IMR-90 (cell line): Measurements from ENCODE around the gene MMD. TPM values are rescaled to one million over a fixed set of nuclear protein-coding genes. Genes with fewer than 3 reads are reported as not detected.

Experiments used
- ATAC-seq: fragments of 200-7000 bp; cut with Tn5 transposase; 2 replicates; pipeline ENCODE4 v1.9.1; 2020; ENCODE audit warnings: low read depth, mild to moderate bottlenecking, moderate library complexity
- BruUV-seq: library from RNA; stranded (reverse); fragments of 400-500 nt; replicated peaks from 2 replicates; lab custom pipeline; 2021; lab: Mats Ljungman, UMichigan
- CTCF ChIA-PET: fragments of 300-600 bp; formaldehyde crosslinking; extraction: SDS; loops from one replicate; lab custom pipeline; 2021; ENCODE audit warnings: antibody characterized with exemption; lab: Yijun Ruan, JAX
- POLR2A ChIA-PET: fragments of 300-600 bp; sonication (Branson Sonifier 250); formaldehyde crosslinking; loops from one replicate; lab custom pipeline; 2022; ENCODE audit warnings: antibody characterized with exemption; ENCODE audit not compliant: unreplicated experiment; lab: Charles Lee
- DNase-seq: peaks from one replicate; pipeline ENCODE4 v3.0.0; 2013
- H2AFZ ChIP-seq: replicated peaks from 2 replicates; pipeline ENCODE3; 2013; ENCODE audit warnings: low read length, mild to moderate bottlenecking; ENCODE audit not compliant: poor library complexity
- H2AK5ac ChIP-seq: 2 replicates; pipeline ENCODE4 v1.6.1; 2013; ENCODE audit warnings: low read depth, low read length, inconsistent platforms
- H2AK9ac ChIP-seq: replicated peaks from 2 replicates; pipeline ENCODE3; 2013; ENCODE audit warnings: mild to moderate bottlenecking, low read depth, low read length, moderate library complexity; ENCODE audit not compliant: poor library complexity
- H2BK120ac ChIP-seq: 2 replicates; pipeline ENCODE4 v1.6.1; 2013; ENCODE audit warnings: low read depth, low read length, inconsistent platforms
- H2BK15ac ChIP-seq: 3 replicates; pipeline ENCODE4 v1.6.1; 2013; ENCODE audit warnings: low read depth, low read length, inconsistent platforms
- H2BK20ac ChIP-seq: 2 replicates; pipeline ENCODE4 v1.6.1; 2013; ENCODE audit warnings: low read depth, mild to moderate bottlenecking, inconsistent platforms, low read length, moderate library complexity
- H2BK5ac ChIP-seq: 2 replicates; pipeline ENCODE4 v1.6.1; 2013; ENCODE audit warnings: mild to moderate bottlenecking, low read depth, low read length, inconsistent platforms; ENCODE audit not compliant: poor library complexity, severe bottlenecking
- H3K14ac ChIP-seq: replicated peaks from 2 replicates; pipeline ENCODE4 v1.6.1; 2013; ENCODE audit warnings: low read depth, low read length, inconsistent platforms
- H3K18ac ChIP-seq: 2 replicates; pipeline ENCODE4 v1.6.1; 2013; ENCODE audit warnings: low read depth, low read length, control low read depth
- H3K23ac ChIP-seq: 2 replicates; pipeline ENCODE4 v1.6.1; 2013; ENCODE audit warnings: low read depth, low read length, inconsistent platforms
- H3K27ac ChIP-seq: 2 replicates; pipeline ENCODE4 v1.5.1; 2013; ENCODE audit warnings: mild to moderate bottlenecking, control low read depth, low read length; ENCODE audit not compliant: insufficient read depth
- H3K27me3 ChIP-seq: 2 replicates; pipeline ENCODE4 v1.6.1; 2013; ENCODE audit warnings: low read length; ENCODE audit not compliant: control insufficient read depth, insufficient read depth
- H3K36me3 ChIP-seq: 2 replicates; pipeline ENCODE4 v1.6.1; 2013; ENCODE audit warnings: low read length, mixed read lengths; ENCODE audit not compliant: control insufficient read depth, insufficient read depth
- H3K4ac ChIP-seq: 2 replicates; pipeline ENCODE4 v1.6.1; 2013; ENCODE audit warnings: low read depth, low read length, inconsistent platforms
- H3K4me1 ChIP-seq: 2 replicates; pipeline ENCODE4 v1.6.1; 2013; ENCODE audit warnings: low read length, mixed read lengths; ENCODE audit not compliant: control insufficient read depth, insufficient read depth
- H3K4me2 ChIP-seq: 2 replicates; pipeline ENCODE4 v1.6.1; 2013; ENCODE audit warnings: low read depth, mild to moderate bottlenecking, control low read depth, low read length, moderate library complexity
- H3K4me3 ChIP-seq: 2 replicates; pipeline ENCODE4 v1.5.1; 2013; ENCODE audit warnings: low read depth, mild to moderate bottlenecking, control low read depth, low read length, moderate library complexity; ENCODE audit not compliant: insufficient read depth
- H3K56ac ChIP-seq: 2 replicates; pipeline ENCODE4 v1.6.1; 2013; ENCODE audit warnings: low read length, inconsistent platforms; ENCODE audit not compliant: insufficient read depth; ENCODE audit errors: extremely low read depth
- H3K79me1 ChIP-seq, 2 experiments: 2 replicates each; pipeline ENCODE4 v1.6.1; 2013; ENCODE audit warnings: low read length in 2 of 2, inconsistent platforms in 1 of 2, low read depth in 1 of 2
- H3K9ac ChIP-seq: 2 replicates; pipeline ENCODE4 v1.6.1; 2013; ENCODE audit warnings: low read depth, low read length, control low read depth
- H3K9me1 ChIP-seq: 2 replicates; pipeline ENCODE4 v1.6.1; 2013; ENCODE audit warnings: low read length, inconsistent platforms; ENCODE audit not compliant: insufficient read depth
- H3K9me3 ChIP-seq: 2 replicates; pipeline ENCODE4 v1.6.1; 2013; ENCODE audit warnings: low read length; ENCODE audit not compliant: control insufficient read depth, insufficient read depth
- H4K20me1 ChIP-seq: 2 replicates; pipeline ENCODE4 v1.6.1; 2013; ENCODE audit warnings: low read length, inconsistent platforms; ENCODE audit not compliant: insufficient read depth
- H4K5ac ChIP-seq: 2 replicates; pipeline ENCODE4 v1.6.1; 2013; ENCODE audit warnings: mild to moderate bottlenecking, low read depth, low read length, control low read depth
- H4K8ac ChIP-seq, 2 experiments: 2 replicates each; pipeline ENCODE4 v1.6.1; 2013; ENCODE audit warnings: low read depth in 2 of 2, low read length in 2 of 2, control low read depth in 1 of 2, inconsistent platforms in 1 of 2
- H4K91ac ChIP-seq: 2 replicates; pipeline ENCODE4 v1.6.1; 2013; ENCODE audit warnings: low read depth, low read length, inconsistent platforms; ENCODE audit not compliant: insufficient read depth
- CHD1 ChIP-seq: IDR thresholded peaks from 2 replicates; pipeline ENCODE4 v1.6.1; 2012; ENCODE audit warnings: low read depth, low read length, improper control_type of control experiment
- FOS ChIP-seq: fragments of 150-350 bp; IDR thresholded peaks from 2 replicates; pipeline ENCODE4 v1.6.1; 2016; ENCODE audit warnings: low read depth, low read length
- MAFK ChIP-seq: IDR thresholded peaks from 2 replicates; pipeline ENCODE4 v1.6.1; 2012; ENCODE audit warnings: low read depth, low read length, improper control_type of control experiment
- MAZ ChIP-seq: IDR thresholded peaks from 2 replicates; pipeline ENCODE4 v1.6.1; 2012; ENCODE audit warnings: low read depth, mild to moderate bottlenecking, low read length, improper control_type of control experiment, moderate library complexity, borderline replicate concordance
- NFE2L2 ChIP-seq: fragments of 150-350 bp; IDR thresholded peaks from 2 replicates; pipeline ENCODE4 v1.6.1; 2016; ENCODE audit warnings: low read depth, mild to moderate bottlenecking, low read length
- POLR2A ChIP-seq: IDR thresholded peaks from 2 replicates; pipeline ENCODE4 v1.6.1; 2012; ENCODE audit warnings: mild to moderate bottlenecking, low read depth, low read length
- SMC3 ChIP-seq: fragments of 150-350 bp; IDR thresholded peaks from 2 replicates; pipeline ENCODE4 v1.6.1; 2016; ENCODE audit warnings: low read depth, mild to moderate bottlenecking, antibody characterized with exemption, low read length, moderate library complexity
- WGBS, 2 experiments: methylation state at CpG; one replicate each; pipeline versions ENCODE4 v1.1.5 to v1.1.7; 2013; ENCODE audit warnings: missing lambda C conversion rate in 2 of 2; ENCODE audit not compliant: insufficient read length in 1 of 2; ENCODE audit errors: extremely low coverage in 2 of 2; 5-methylcytosine and 5-hydroxymethylcytosine counted together
- dilution Hi-C: fragments of 300-500 bp; cut with HindIII; formaldehyde crosslinking; loops from one replicate; pipeline ENCODE4 v1.14.3; 2018; ENCODE audit warnings: low sequenced_read_pairs; ENCODE audit not compliant: unreplicated experiment
- in situ Hi-C: fragments of 300-500 bp; cut with MboI; formaldehyde crosslinking; loops from 3 replicates; pipeline ENCODE4 v1.14.3; 2019; ENCODE audit warnings: low sequenced_read_pairs, inconsistent platforms, mixed read lengths
- intact Hi-C: fragments of 100-400 bp; cut with micrococcal nuclease; formaldehyde crosslinking; loops from 2 replicates; pipeline ENCODE4 v1.10.0; 2022
- polyA plus RNA-seq, 3 experiments: library from polyadenylated mRNA; depleted of rRNA; stranded (reverse); fragments of >200 nt; gene quantifications; 2 replicates each; pipeline ENCODE4 v1.2.3, GENCODE V29; 2012; ENCODE audit warnings: low replicate concordance in 1 of 3
- total RNA-seq: library from RNA; depleted of rRNA; stranded (reverse); fragments of >200 nt; gene quantifications from 2 replicates; pipeline ENCODE4 v1.2.3, GENCODE V29; 2012

Gene MMD
- total and polyA plus RNA-seq, 2 of the 4 experiments (the other 2 are of a cell fraction): 6.3 to 7.0 TPM

DNA sequence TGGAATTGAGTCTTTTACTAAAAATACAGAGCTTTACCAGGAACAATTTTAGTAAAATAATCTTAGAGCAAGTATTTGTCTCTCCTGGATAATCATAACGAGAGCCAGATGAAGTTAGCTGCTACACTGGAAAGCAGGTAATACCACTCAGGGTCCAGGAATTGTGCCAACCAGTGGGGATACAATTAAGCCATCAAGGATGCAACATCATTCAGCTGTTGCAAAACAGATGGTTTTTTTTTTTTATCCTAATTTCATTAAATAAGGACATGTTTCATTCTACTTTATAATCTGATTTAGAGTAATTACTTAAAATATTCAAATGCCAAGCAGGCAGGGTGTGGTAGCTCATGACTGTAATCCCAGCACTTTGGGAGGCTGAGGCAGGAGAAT, 10.2 kb downstream of the MMD start:
- intact Hi-C loops: no loop called here
- Histone ChIP-seq H2BK15ac (no peak overlapping the region), H3K9ac (no peak overlapping the region), H3K4ac (no peak overlapping the region), H2BK5ac (no peak overlapping the region), H3K4me3 (no peak overlapping the region), H2AFZ (no peak overlapping the region), H2AK5ac (no peak overlapping the region), H4K5ac (no peak overlapping the region), H3K9me1 (no peaks in the 10 kb centered on the region), H2BK20ac (no peak overlapping the region), H3K14ac (no peak overlapping the region), H3K36me3 (peaks cover 39% of the 10 kb centered on the region), H4K20me1 (no peaks in the 10 kb centered on the region), H3K27me3 (no peaks in the 10 kb centered on the region), H3K4me1 (no peaks in the 10 kb centered on the region), H3K18ac (no peak overlapping the region), H4K91ac (no peak overlapping the region), H3K79me1 (peaks cover 11 to 14% of the 10 kb centered on the region in 2 experiments; a peak in 3 of 4 replicates), H2AK9ac (no peak overlapping the region), H3K4me2 (no peak overlapping the region), H3K56ac (no peak overlapping the region), H4K8ac (no peak overlapping the region), H3K23ac (no peak overlapping the region), H3K27ac (no peak overlapping the region), H2BK120ac (no peak overlapping the region), H3K9me3 (no peaks in the 10 kb centered on the region)
- DNase-seq: no peak
- ChIA-PET CTCF (no interaction called here), POLR2A (no interaction called here)
- dilution Hi-C loops: no loop called here
- WGBS, 2 experiments: 100% methylated on average over 1 of the region's 1 CpG; no CpG with 5 or more reads in 1 of the 2 experiments
- ATAC-seq: no peak
- in situ Hi-C loops: no loop called here
- no peak for TF ChIP-seq CHD1
- no peak for TF ChIP-seq MAZ
- TF ChIP-seq FOS: no peak
- no peak for TF ChIP-seq SMC3
- no peak for TF ChIP-seq MAFK
- no peak for TF ChIP-seq POLR2A
- TF ChIP-seq NFE2L2: no peak
- no TSS peak for BruUV-seq
